Astrocyte of the cerebellum (primary cell): Measurements from ENCODE around the gene PRKG1.

ENCODE experiments used
- DNase-seq: peaks from one replicate; pipeline ENCODE4 v3.0.0-alpha.2; 2011; ENCODE audit warnings: low read depth
- H3K4me3 ChIP-seq: 2 replicates; pipeline ENCODE4 v1.5.1; 2011; ENCODE audit warnings: mild to moderate bottlenecking, low read depth, low read length, moderate library complexity
- CTCF ChIP-seq: IDR thresholded peaks from 2 replicates; pipeline ENCODE4 v1.5.1; 2012; ENCODE audit warnings: low read length, low read depth, moderate library complexity, mild to moderate bottlenecking; ENCODE audit errors: missing control alignments
- in situ Hi-C: cut with HindIII; loops from 2 replicates; pipeline ENCODE4 v1.10.0; 2017; ENCODE audit warnings: low sequenced_read_pairs

PRKG1 gene

GRCh38 chr10:51926337-51926736, 852.0 kb downstream of the PRKG1 start:
- DNase-seq, result no peak
- H3K4me3 ChIP-seq, result no peak overlapping the region
- in situ Hi-C loops, result no loop called here
- no peak for TF ChIP-seq CTCF

GRCh38 chr10:51928162-51928561, 853.9 kb downstream of the PRKG1 start:
- no peak overlapping the region for H3K4me3 ChIP-seq
- in situ Hi-C loops, result no loop called here
- no peak for DNase-seq
- TF ChIP-seq CTCF, result no peak

- DNase-seq, result no peak
- H3K4me3 ChIP-seq, result no peak overlapping the region
- in situ Hi-C loops, result no loop called here
- no peak for TF ChIP-seq CTCF
Observed at GRCh38 chr10:51932530-51932929, 858.2 kb downstream of the PRKG1 start.

GRCh38 chr10:51934373-51934772, 860.1 kb downstream of the PRKG1 start:
- in situ Hi-C loops, result no loop called here
- no peak for DNase-seq
- TF ChIP-seq CTCF, result no peak
- H3K4me3 ChIP-seq, result no peak overlapping the region

- no peak overlapping the region for H3K4me3 ChIP-seq
- no peak for DNase-seq
- no peak for TF ChIP-seq CTCF
- in situ Hi-C loops, result no loop called here
Observed at GRCh38 chr10:51935341-51935740, 861.1 kb downstream of the PRKG1 start.

- TF ChIP-seq CTCF, result no peak
- DNase-seq, result peak; percentile 40
- H3K4me3 ChIP-seq, result peak overlapping the region; percentile 7
- in situ Hi-C loops, result no loop called here
Observed at GRCh38 chr10:51937308-51938140, 863.2 kb downstream of the PRKG1 start.
